ENCODE results near the gene TMOD3.

Gene TMOD3

DNA sequence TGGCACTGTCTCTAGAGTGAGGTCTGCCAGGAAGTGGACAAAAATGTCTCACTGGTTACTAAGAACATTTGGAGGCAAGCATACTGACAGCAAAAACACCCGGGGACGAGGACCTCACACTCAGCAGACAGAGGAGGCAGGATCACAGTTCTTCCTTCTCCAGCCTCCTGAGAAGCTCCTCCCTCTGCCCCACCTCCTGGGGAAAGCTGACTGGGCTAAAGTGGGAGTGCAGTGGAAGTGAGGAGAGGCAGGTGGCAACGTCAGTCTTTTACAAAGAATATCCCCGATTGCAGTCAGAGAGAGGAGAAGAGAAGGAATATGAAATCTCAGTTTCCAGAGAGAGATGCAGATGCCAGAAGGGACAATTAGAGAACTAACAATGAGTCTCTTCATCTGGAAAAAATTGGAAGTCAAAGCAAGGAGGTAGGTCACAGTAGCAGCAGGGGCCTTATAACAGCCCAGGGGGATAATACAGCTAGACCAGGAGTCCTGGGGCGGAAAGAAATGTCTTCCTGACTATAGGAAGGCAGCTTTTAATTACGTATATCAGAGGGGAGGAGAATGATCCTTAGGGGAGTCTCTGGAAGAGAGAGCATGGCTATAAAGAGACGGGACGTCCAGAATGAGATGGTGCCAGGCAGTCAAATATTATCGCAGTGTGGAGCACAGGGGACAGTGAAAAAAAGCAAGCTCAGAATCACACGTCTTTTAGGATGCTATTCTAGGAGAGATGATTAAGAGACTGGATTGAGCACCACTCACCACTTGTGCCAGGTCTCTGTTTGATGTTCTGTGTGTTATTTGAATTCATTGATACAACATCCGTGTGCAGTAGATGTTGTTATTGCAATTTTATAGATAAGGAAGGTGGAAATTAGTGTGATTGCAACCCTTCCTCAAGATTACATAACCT, 95.0 kb downstream of the TMOD3 start:
- Histone ChIP-seq H2AFZ (ENCODE audit: low read depth, low read length, severe bottlenecking) (no peak overlapping the region), H3K9ac (ENCODE audit: low read length) (no peak overlapping the region), H3K9me3 (ENCODE audit: insufficient read depth, low read length) (no peaks in the 10 kb centered on the region), H3K4me2 (ENCODE audit: low read depth, low read length, poor library complexity, severe bottlenecking) (no peak overlapping the region), H4K20me1 (ENCODE audit: low read depth, low read length) (no peaks in the 10 kb centered on the region), H3F3A (ENCODE audit: insufficient read depth) (no peaks in the 10 kb centered on the region), H3K27ac (ENCODE audit: low read depth, low read length) (no peak overlapping the region), H3K4me3 (ENCODE audit: insufficient read depth, low read length, poor library complexity, severe bottlenecking) (no peak overlapping the region), H3K79me2 (ENCODE audit: insufficient read depth, low read length) (no peaks in the 10 kb centered on the region), H3K9me2 (replicated peaks; ENCODE audit: insufficient read depth, low read length) (no peaks in the 10 kb centered on the region), H3K36me3 (ENCODE audit: low read length) (peaks cover 3% of the 10 kb centered on the region; the same call in 1 of the 2 replicates), H3K27me3 (ENCODE audit: low read length) (no peaks in the 10 kb centered on the region)
- no peak for TF ChIP-seq EZH2phosphoT487 (conservative IDR thresholded peaks at IDR 0.05; ENCODE audit: low read length)
- TF ChIP-seq, protein P1, sequence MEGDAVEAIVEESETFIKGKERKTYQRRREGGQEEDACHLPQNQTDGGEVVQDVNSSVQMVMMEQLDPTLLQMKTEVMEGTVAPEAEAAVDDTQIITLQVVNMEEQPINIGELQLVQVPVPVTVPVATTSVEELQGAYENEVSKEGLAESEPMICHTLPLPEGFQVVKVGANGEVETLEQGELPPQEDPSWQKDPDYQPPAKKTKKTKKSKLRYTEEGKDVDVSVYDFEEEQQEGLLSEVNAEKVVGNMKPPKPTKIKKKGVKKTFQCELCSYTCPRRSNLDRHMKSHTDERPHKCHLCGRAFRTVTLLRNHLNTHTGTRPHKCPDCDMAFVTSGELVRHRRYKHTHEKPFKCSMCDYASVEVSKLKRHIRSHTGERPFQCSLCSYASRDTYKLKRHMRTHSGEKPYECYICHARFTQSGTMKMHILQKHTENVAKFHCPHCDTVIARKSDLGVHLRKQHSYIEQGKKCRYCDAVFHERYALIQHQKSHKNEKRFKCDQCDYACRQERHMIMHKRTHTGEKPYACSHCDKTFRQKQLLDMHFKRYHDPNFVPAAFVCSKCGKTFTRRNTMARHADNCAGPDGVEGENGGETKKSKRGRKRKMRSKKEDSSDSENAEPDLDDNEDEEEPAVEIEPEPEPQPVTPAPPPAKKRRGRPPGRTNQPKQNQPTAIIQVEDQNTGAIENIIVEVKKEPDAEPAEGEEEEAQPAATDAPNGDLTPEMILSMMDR (IDR thresholded peaks at IDR 0.05; ENCODE audit: insufficient read depth, low read length, poor library complexity, severe bottlenecking) = no peak

DNA sequence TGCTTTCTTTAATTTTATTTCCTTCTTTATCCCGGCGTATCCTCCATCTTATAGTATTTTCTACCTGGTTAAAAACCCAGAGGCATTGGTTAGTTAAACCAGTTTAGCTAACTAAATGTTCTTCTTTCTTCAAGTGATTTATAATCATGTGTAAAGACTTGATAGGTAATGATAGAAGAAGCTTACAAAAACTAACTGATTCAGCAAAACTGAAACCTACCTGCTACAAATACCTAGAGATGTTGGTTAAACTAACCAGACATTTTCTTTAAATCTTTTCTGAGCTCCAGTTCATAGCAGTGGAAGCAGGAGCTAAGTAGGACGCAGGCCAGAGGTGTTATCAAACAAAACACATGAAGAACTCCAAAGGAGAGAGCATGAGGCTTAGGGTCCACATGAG, 97.4 kb downstream of the TMOD3 start:
- Histone ChIP-seq H3K36me3 (ENCODE audit: low read length) (peaks cover 3% of the 10 kb centered on the region; the same call in 1 of the 2 replicates), H3K79me2 (ENCODE audit: insufficient read depth, low read length) (no peaks in the 10 kb centered on the region), H3K27me3 (ENCODE audit: low read length) (no peaks in the 10 kb centered on the region), H3K27ac (ENCODE audit: low read depth, low read length) (no peak overlapping the region), H3F3A (ENCODE audit: insufficient read depth) (no peaks in the 10 kb centered on the region), H3K4me3 (ENCODE audit: insufficient read depth, low read length, poor library complexity, severe bottlenecking) (no peak overlapping the region), H3K9ac (ENCODE audit: low read length) (no peak overlapping the region), H3K9me3 (ENCODE audit: insufficient read depth, low read length) (no peaks in the 10 kb centered on the region), H3K9me2 (replicated peaks; ENCODE audit: insufficient read depth, low read length) (no peaks in the 10 kb centered on the region), H4K20me1 (ENCODE audit: low read depth, low read length) (no peaks in the 10 kb centered on the region), H2AFZ (ENCODE audit: low read depth, low read length, severe bottlenecking) (no peak overlapping the region), H3K4me2 (ENCODE audit: low read depth, low read length, poor library complexity, severe bottlenecking) (no peak overlapping the region)
- no peak for TF ChIP-seq EZH2phosphoT487 (conservative IDR thresholded peaks at IDR 0.05; ENCODE audit: low read length)
- TF ChIP-seq, protein P1 (IDR thresholded peaks at IDR 0.05; ENCODE audit: insufficient read depth, low read length, poor library complexity, severe bottlenecking) = no peak

DNA sequence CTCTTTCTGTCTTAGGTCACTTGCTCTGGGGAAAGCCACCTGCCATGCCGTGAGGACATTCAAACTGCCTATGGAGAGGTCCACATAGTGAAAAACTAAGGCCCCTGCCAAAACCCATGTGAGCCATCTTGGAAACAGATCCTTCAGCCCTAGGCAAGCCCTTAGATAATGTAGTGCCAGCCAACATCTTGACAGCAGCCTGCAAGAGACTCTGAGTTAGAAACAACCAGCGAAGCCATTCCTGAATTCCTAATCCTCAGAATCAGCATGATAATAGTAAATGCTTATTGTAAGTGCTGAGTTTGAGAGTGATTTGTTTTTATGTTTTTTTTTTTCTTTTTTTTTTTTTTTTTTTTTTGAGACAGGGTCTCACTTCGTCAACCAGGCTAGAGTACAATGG, 101.6 kb downstream of the TMOD3 start:
- Histone ChIP-seq H4K20me1 (ENCODE audit: low read depth, low read length) (no peaks in the 10 kb centered on the region), H3K27me3 (ENCODE audit: low read length) (no peaks in the 10 kb centered on the region), H3K9me3 (ENCODE audit: insufficient read depth, low read length) (no peaks in the 10 kb centered on the region), H3K27ac (ENCODE audit: low read depth, low read length) (no peak overlapping the region), H3K9ac (ENCODE audit: low read length) (no peak overlapping the region), H3K36me3 (ENCODE audit: low read length) (peaks cover 1% of the 10 kb centered on the region; the same call in 1 of the 2 replicates), H3K79me2 (ENCODE audit: insufficient read depth, low read length) (no peaks in the 10 kb centered on the region), H2AFZ (ENCODE audit: low read depth, low read length, severe bottlenecking) (no peak overlapping the region), H3K9me2 (replicated peaks; ENCODE audit: insufficient read depth, low read length) (no peaks in the 10 kb centered on the region), H3K4me2 (ENCODE audit: low read depth, low read length, poor library complexity, severe bottlenecking) (no peak overlapping the region), H3F3A (ENCODE audit: insufficient read depth) (peaks cover 6% of the 10 kb centered on the region; the same call in 1 of the 2 replicates), H3K4me3 (ENCODE audit: insufficient read depth, low read length, poor library complexity, severe bottlenecking) (no peak overlapping the region)
- TF ChIP-seq, protein P1 (IDR thresholded peaks at IDR 0.05; ENCODE audit: insufficient read depth, low read length, poor library complexity, severe bottlenecking) = no peak
- TF ChIP-seq EZH2phosphoT487 (conservative IDR thresholded peaks at IDR 0.05; ENCODE audit: low read length) = no peak

All from SU-DHL-6 (cell line).